ENCODE data around the gene PIEZO2.
"Not testable (repeated sequence)": the region's sequence is repeated elsewhere in the genome, so short reads cannot be mapped to it uniquely, and the experiment has no call there.

Gene PIEZO2

GRCh38 chr18:11149441-11150270, at the start of gene PIEZO2:
PIEZO2 (minus strand) TSS chr18:11149569; CDS start chr18:11148588, 981 bp downstream.
- Mint-ChIP-seq H3K9me3 (no peaks in the 10 kb centered on the region), H3K27me3 (ENCODE audit: low read depth) (peaks cover 47% of the 10 kb centered on the region), H3K4me1 (ENCODE audit: low read depth) (peaks cover 3% of the 10 kb centered on the region), H3K36me3 (ENCODE audit: low read depth) (peaks cover 3% of the 10 kb centered on the region), H3K4me3 (no peak within 1 kb of the TSS), H3K27ac (no peak within 1 kb of the TSS)

GRCh38 chr18:11183637-11184036, 34.3 kb upstream of the PIEZO2 start:
- H3K36me3 Mint-ChIP-seq (ENCODE audit: low read depth) = no peaks in the 10 kb centered on the region
- no peaks in the 10 kb centered on the region for H3K4me1 Mint-ChIP-seq (ENCODE audit: low read depth)
- no peak overlapping the region for H3K4me3 Mint-ChIP-seq
- H3K27me3 Mint-ChIP-seq (ENCODE audit: low read depth) = no peaks in the 10 kb centered on the region
- no peak overlapping the region for H3K27ac Mint-ChIP-seq
- no peaks in the 10 kb centered on the region for H3K9me3 Mint-ChIP-seq

- not testable (repeated sequence) for H3K4me3 Mint-ChIP-seq; H3K36me3 Mint-ChIP-seq (ENCODE audit: low read depth); H3K4me1 Mint-ChIP-seq (ENCODE audit: low read depth); H3K9me3 Mint-ChIP-seq; H3K27me3 Mint-ChIP-seq (ENCODE audit: low read depth); H3K27ac Mint-ChIP-seq
Observed at GRCh38 chr18:11181629-11182028, 32.3 kb upstream of the PIEZO2 start.

GRCh38 chr18:11179959-11180519, 30.7 kb upstream of the PIEZO2 start:
- Mint-ChIP-seq H3K36me3 (ENCODE audit: low read depth) (no peaks in the 10 kb centered on the region), H3K4me1 (ENCODE audit: low read depth) (no peaks in the 10 kb centered on the region), H3K4me3 (no peak overlapping the region)

DNA sequence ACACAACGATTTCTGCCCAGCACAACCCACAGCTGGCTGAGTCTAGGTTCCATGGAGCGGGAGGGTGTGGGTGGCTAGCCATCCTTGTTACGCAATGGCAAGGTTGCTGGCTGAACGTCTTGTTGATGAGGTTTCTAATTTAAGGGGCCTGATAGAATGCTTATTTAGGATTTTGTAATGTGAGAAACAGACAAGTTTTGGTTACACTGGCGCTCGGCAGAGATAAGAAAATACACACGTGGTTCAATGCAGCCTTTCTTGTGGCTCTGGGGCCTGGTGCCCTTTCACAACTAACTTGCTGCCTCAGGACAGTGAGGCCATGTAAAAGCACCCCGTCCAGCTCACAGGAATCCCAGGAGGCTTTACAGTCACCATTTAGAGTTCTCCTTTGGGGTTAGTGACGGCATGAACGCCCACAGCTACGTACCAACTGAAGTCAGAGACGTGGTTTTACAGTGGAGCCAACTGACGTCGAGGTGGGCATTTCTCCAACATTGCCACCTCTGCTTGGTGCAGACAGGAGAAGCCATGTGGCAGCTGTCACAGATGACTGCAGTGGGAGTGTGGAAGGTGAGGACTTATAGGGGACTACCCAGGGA, 29.7 kb upstream of the PIEZO2 start:
- H3K4me1 Mint-ChIP-seq (ENCODE audit: low read depth) = no peaks in the 10 kb centered on the region
- no peak overlapping the region for H3K27ac Mint-ChIP-seq
- no peaks in the 10 kb centered on the region for H3K36me3 Mint-ChIP-seq (ENCODE audit: low read depth)

More at GRCh38 chr18:11179959-11180519, 30.7 kb upstream of the PIEZO2 start:
- Mint-ChIP-seq H3K9me3 (no peaks in the 10 kb centered on the region), H3K27ac (no peak overlapping the region), H3K27me3 (ENCODE audit: low read depth) (no peaks in the 10 kb centered on the region)

DNA sequence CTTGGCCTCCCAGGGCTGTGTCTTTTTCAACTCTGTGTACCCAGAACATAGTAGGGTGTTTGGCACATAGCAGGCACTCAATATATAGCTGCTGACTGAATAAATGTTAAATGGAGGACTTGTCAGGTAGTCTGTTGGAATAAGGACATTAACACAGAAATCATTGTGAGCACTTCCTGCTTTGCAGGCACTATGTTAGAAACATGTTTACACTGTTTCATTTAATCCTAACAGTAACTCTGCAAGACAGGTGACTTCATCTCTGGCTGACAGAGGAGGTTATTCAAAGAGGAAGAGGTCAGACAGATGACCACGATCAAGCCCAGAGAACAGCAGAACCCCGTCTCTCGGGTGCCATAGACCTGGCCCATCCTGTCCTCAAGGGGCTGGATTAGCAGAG, 28.0 kb upstream of the PIEZO2 start:
- Mint-ChIP-seq H3K36me3 (ENCODE audit: low read depth) (no peaks in the 10 kb centered on the region), H3K9me3 (no peaks in the 10 kb centered on the region), H3K4me1 (ENCODE audit: low read depth) (no peaks in the 10 kb centered on the region), H3K27ac (no peak overlapping the region), H3K27me3 (ENCODE audit: low read depth) (no peaks in the 10 kb centered on the region), H3K4me3 (no peak overlapping the region)

More for the DNA sequence above, 29.7 kb upstream of the PIEZO2 start:
- H3K4me3 Mint-ChIP-seq = no peak overlapping the region
- H3K27me3 Mint-ChIP-seq (ENCODE audit: low read depth) = no peaks in the 10 kb centered on the region
- H3K9me3 Mint-ChIP-seq = no peaks in the 10 kb centered on the region

DNA sequence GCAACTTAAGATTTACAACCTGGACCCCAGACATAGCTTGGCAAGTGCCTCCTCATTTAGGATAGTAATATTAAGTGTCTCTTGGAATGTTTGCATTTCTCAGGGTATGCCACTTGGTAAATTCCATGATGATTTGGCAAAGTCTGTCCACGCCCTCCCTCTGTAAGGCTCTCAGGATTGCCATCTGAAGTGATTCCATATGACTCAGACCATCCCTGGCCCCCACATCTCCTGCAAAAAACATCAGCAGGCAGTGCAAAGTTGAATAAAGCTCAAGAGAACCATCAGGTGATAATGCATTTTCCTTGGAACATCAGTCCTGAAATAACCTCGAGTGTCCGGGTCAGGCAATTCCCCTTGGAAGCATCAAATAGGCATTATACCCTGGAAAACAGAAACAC, 27.1 kb upstream of the PIEZO2 start:
- no peak overlapping the region for H3K4me3 Mint-ChIP-seq
- H3K4me1 Mint-ChIP-seq (ENCODE audit: low read depth) = no peaks in the 10 kb centered on the region
- no peaks in the 10 kb centered on the region for H3K27me3 Mint-ChIP-seq (ENCODE audit: low read depth)
- H3K36me3 Mint-ChIP-seq (ENCODE audit: low read depth) = no peaks in the 10 kb centered on the region
- H3K27ac Mint-ChIP-seq = no peak overlapping the region
- H3K9me3 Mint-ChIP-seq = no peaks in the 10 kb centered on the region

DNA sequence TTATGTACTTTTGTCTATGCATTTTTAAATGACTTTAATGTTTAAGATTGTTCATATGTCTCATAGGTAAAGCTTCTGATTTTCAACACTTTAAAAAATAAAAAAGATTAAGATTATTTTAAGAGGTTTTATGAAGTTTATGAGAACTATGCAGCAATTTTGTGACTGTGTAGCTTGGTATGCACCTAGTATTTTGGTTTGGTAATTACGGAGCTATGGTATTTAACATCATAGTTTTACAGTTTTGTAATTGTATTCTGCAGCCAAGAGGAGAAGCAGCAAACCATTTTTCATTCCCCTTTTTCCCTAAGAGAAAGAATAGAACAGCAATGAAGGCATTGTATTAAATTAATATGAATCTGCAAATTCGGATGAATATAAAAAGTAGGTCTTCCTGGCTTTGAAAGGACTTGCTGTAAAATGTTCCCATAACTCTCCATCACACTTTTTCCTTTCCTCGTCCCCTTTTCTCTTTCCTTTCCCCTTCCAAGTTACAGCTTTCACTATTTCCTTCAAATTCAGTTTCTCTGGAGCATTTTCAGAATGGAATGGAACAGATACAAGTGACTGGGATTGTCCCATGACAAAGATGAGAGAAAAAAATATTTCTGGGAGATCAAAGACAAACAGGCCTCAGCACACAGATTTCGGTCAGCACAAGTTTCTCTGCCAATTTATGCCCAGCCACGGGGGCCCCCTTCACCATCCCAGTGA, 26.1 kb upstream of the PIEZO2 start:
- Mint-ChIP-seq H3K27ac (no peak overlapping the region), H3K36me3 (ENCODE audit: low read depth) (no peaks in the 10 kb centered on the region), H3K9me3 (no peaks in the 10 kb centered on the region), H3K27me3 (ENCODE audit: low read depth) (no peaks in the 10 kb centered on the region), H3K4me1 (ENCODE audit: low read depth) (no peaks in the 10 kb centered on the region), H3K4me3 (no peak overlapping the region)

DNA sequence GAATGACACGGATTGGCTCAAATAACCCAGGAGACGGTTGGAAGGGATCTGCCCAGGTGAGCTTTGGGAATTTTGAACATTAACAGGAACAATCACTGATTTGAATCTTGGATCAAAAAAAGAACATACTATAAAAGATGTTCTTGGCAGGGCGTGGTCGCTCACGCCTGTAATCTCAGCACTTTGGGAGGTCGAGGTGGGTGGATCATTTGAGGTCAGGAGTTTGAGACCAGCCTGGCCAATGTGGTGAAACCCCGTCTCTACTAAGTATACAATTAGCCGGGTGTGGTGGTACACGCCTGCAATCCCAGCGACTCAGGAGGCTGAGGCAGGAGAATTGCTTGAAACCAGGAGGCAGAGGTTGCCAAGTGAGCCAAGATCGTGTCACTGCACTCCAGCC, 24.8 kb upstream of the PIEZO2 start:
- H3K4me3 Mint-ChIP-seq; H3K27ac Mint-ChIP-seq; H3K36me3 Mint-ChIP-seq (ENCODE audit: low read depth); H3K9me3 Mint-ChIP-seq; H3K27me3 Mint-ChIP-seq (ENCODE audit: low read depth); H3K4me1 Mint-ChIP-seq (ENCODE audit: low read depth): not testable (repeated sequence)

- Mint-ChIP-seq H3K4me3 (no peak overlapping the region), H3K9me3 (no peaks in the 10 kb centered on the region), H3K36me3 (ENCODE audit: low read depth) (no peaks in the 10 kb centered on the region), H3K27me3 (ENCODE audit: low read depth) (peaks cover 3% of the 10 kb centered on the region), H3K4me1 (ENCODE audit: low read depth) (no peaks in the 10 kb centered on the region), H3K27ac (no peak overlapping the region)
Observed at GRCh38 chr18:11167778-11168177, 18.4 kb upstream of the PIEZO2 start.

DNA sequence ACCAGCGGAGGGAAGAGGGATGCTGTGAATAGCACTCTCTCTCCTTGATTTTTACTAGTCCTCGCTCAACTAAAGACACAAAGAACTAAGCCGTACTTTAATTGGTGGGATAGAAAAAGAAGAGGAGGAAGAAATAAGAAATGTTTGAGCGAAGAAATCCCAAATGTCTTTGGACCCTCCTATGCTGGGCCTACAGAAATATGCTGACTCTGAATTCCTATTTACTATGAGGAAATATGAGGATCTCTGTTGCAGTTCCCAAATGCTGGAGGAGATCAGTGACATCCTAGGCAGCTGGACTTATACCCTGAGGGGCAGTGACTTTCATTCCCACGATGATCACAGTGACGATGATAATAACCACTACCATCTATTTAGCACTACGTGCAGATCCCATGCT, 16.6 kb upstream of the PIEZO2 start:
- H3K27ac Mint-ChIP-seq = no peak overlapping the region
- peaks cover 3% of the 10 kb centered on the region for H3K27me3 Mint-ChIP-seq (ENCODE audit: low read depth)
- H3K36me3 Mint-ChIP-seq (ENCODE audit: low read depth) = no peaks in the 10 kb centered on the region
- H3K9me3 Mint-ChIP-seq = no peaks in the 10 kb centered on the region
- no peaks in the 10 kb centered on the region for H3K4me1 Mint-ChIP-seq (ENCODE audit: low read depth)
- H3K4me3 Mint-ChIP-seq = no peak overlapping the region

DNA sequence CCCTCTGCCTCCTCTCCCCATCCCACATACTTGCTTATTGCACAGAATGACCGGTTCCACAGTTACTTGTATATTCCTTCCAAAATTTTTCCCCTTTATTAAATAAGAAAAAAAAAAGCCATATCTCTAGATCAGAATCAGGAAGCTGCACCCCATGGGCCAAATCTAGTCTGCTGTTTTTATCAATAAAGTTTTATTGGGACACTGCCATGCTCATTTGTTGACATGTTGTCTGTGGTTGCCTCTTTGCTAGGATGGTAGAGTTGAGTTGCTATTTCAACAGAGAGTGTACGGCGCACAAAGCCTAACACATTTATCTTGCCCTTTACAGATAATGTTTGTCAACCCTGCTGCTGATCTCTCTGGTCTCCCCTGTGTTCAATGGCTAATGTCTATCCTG, 15.8 kb upstream of the PIEZO2 start:
- Mint-ChIP-seq H3K9me3 (no peaks in the 10 kb centered on the region), H3K4me3 (no peak overlapping the region), H3K4me1 (ENCODE audit: low read depth) (no peaks in the 10 kb centered on the region), H3K27ac (no peak overlapping the region), H3K27me3 (ENCODE audit: low read depth) (peaks cover 3% of the 10 kb centered on the region), H3K36me3 (ENCODE audit: low read depth) (no peaks in the 10 kb centered on the region)

DNA sequence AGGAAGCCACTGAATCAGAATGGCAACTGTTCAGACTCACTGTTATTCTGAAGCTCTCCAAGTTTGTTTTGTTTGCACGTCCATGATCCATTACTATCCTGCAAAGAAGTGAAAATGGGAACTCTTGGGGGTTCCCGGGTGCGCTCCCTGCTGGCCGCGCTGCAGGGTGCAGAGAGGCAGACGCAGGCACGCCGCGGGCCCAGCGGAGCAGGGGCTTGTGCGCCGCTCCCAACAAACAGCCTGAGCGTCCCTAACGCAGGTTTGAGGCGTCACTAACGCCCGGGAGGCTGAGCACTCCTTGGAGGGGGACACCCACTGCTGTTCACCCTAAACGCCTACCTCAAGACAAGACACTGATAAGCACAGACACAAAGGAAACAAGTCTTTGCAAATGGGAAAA, 14.3 kb upstream of the PIEZO2 start:
- Mint-ChIP-seq H3K4me1 (ENCODE audit: low read depth) (no peaks in the 10 kb centered on the region), H3K36me3 (ENCODE audit: low read depth) (no peaks in the 10 kb centered on the region), H3K27me3 (ENCODE audit: low read depth) (no peaks in the 10 kb centered on the region), H3K9me3 (no peaks in the 10 kb centered on the region), H3K27ac (no peak overlapping the region), H3K4me3 (no peak overlapping the region)

GRCh38 chr18:11162889-11163288, 13.5 kb upstream of the PIEZO2 start:
- Mint-ChIP-seq H3K4me1 (ENCODE audit: low read depth) (no peaks in the 10 kb centered on the region), H3K4me3 (no peak overlapping the region), H3K36me3 (ENCODE audit: low read depth) (no peaks in the 10 kb centered on the region), H3K27me3 (ENCODE audit: low read depth) (no peaks in the 10 kb centered on the region), H3K9me3 (no peaks in the 10 kb centered on the region), H3K27ac (no peak overlapping the region)

DNA sequence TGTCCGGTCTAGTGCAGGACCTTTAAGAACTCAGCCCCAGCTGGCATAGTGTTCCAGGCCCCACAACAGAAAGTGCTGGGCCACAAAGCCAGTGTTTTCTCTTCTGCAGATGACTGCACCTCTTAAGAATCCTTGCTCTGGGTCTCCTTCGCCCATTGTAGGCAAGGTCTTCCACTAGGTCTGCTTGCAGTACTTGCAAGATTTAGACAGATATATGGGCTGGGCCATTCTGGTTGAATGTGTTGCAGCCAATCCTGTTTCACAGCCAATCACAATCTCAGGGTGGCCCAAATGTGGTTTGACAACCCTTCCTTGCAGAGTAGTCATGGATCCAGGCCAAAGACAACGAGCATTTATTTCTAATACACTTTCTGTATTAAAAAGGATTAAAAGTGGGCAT, 13.1 kb upstream of the PIEZO2 start:
- no peaks in the 10 kb centered on the region for H3K27me3 Mint-ChIP-seq (ENCODE audit: low read depth)
- no peaks in the 10 kb centered on the region for H3K9me3 Mint-ChIP-seq
- H3K36me3 Mint-ChIP-seq (ENCODE audit: low read depth) = no peaks in the 10 kb centered on the region
- no peak overlapping the region for H3K27ac Mint-ChIP-seq
- H3K4me3 Mint-ChIP-seq = no peak overlapping the region
- H3K4me1 Mint-ChIP-seq (ENCODE audit: low read depth) = no peaks in the 10 kb centered on the region

Measured in T-helper 1 cell treated with Interleukin-12 subunit alpha and Interleukin-12 subunit beta and Interleukin-4 antibody, amounts not matched to agents 30 μg/mL and 1 μg/mL, for 36 hours (primary cell).